ACC112 (cell line): Measurements from ENCODE around the gene NUDT4.
A peak's percentile ranks its signal among the peaks of the same experiment; 100 is the strongest.
"Not testable (repeated sequence)": the region's sequence is repeated elsewhere in the genome, so short reads cannot be mapped to it uniquely, and the experiment has no call there.

ENCODE experiments used
- H2AFZ ChIP-seq: fragments of 200-600 bp; sonication (generic); one replicate; pipeline ENCODE4 v1.6.0; 2017; ENCODE audit warnings: antibody characterized with exemption, low read length; ENCODE audit not compliant: unreplicated experiment
- H3K27ac ChIP-seq: fragments of 200-600 bp; sonication (generic); 2 replicates; pipeline ENCODE4 v1.5.1; 2014; ENCODE audit warnings: low read depth, mild to moderate bottlenecking, antibody characterized with exemption, low read length, moderate library complexity
- H3K27me3 ChIP-seq: fragments of 200-600 bp; sonication (generic); 2 replicates; pipeline ENCODE4 v1.6.1; 2014; ENCODE audit warnings: mild to moderate bottlenecking, antibody characterized with exemption, low read length, moderate library complexity, mixed read lengths; ENCODE audit not compliant: insufficient read depth
- H3K36me3 ChIP-seq: fragments of 200-600 bp; sonication (generic); 2 replicates; pipeline ENCODE4 v1.6.1; 2016; ENCODE audit warnings: mild to moderate bottlenecking, antibody characterized with exemption, low read length, moderate library complexity, mixed read lengths; ENCODE audit not compliant: insufficient read depth
- H3K4me1 ChIP-seq: fragments of 200-600 bp; sonication (generic); one replicate; pipeline ENCODE4 v1.6.1; 2016; ENCODE audit warnings: low read length, mixed read lengths; ENCODE audit not compliant: insufficient read depth, unreplicated experiment, control insufficient read depth
- H3K4me3 ChIP-seq: fragments of 200-600 bp; sonication (generic); 2 replicates; pipeline ENCODE4 v1.5.1; 2014; ENCODE audit warnings: mild to moderate bottlenecking, low read depth, low read length
- H3K79me2 ChIP-seq: fragments of 200-600 bp; sonication (generic); one replicate; pipeline ENCODE4 v1.6.0; 2016; ENCODE audit warnings: low read length; ENCODE audit not compliant: control insufficient read depth, unreplicated experiment, insufficient read depth

Gene NUDT4

GRCh38 chr12:93430280-93430679 lies 52.6 kb downstream of the NUDT4 start:
- Histone ChIP-seq H2AFZ (no peak overlapping the region), H3K4me3 (no peak overlapping the region), H3K27me3 (no peaks in the 10 kb centered on the region), H3K36me3 (no peaks in the 10 kb centered on the region), H3K79me2 (peaks cover 97% of the 10 kb centered on the region), H3K4me1 (peaks cover 36% of the 10 kb centered on the region), H3K27ac (no peak overlapping the region)

- Histone ChIP-seq H3K79me2 (peaks cover 97% of the 10 kb centered on the region), H3K4me1 (peaks cover 34% of the 10 kb centered on the region)
- H3K27ac ChIP-seq, H3K4me3 ChIP-seq, H3K27me3 ChIP-seq, H2AFZ ChIP-seq, H3K36me3 ChIP-seq: not testable (repeated sequence)
Observed at GRCh38 chr12:93432031-93432430, 54.3 kb downstream of the NUDT4 start.

GRCh38 chr12:93434256-93434865 lies 56.6 kb downstream of the NUDT4 start:
- H2AFZ ChIP-seq = no peak overlapping the region
- peaks cover 98% of the 10 kb centered on the region for H3K79me2 ChIP-seq
- H3K27me3 ChIP-seq = no peaks in the 10 kb centered on the region
- no peaks in the 10 kb centered on the region for H3K36me3 ChIP-seq
- H3K4me3 ChIP-seq = no peak overlapping the region
- peaks cover 30% of the 10 kb centered on the region for H3K4me1 ChIP-seq
- H3K27ac ChIP-seq = no peak overlapping the region

GRCh38 chr12:93438266-93439050 lies 60.7 kb downstream of the NUDT4 start:
- Histone ChIP-seq H2AFZ (no peak overlapping the region), H3K4me1 (peaks cover 50% of the 10 kb centered on the region), H3K4me3 (no peak overlapping the region), H3K79me2 (peaks cover 84% of the 10 kb centered on the region), H3K27me3 (no peaks in the 10 kb centered on the region), H3K36me3 (no peaks in the 10 kb centered on the region), H3K27ac (no peak overlapping the region)

GRCh38 chr12:93440043-93440835 lies 62.5 kb downstream of the NUDT4 start:
- Histone ChIP-seq H3K27me3 (no peaks in the 10 kb centered on the region), H2AFZ (no peak overlapping the region), H3K27ac (peak overlapping the region; percentile 86; the same call in 1 of the 2 replicates), H3K36me3 (no peaks in the 10 kb centered on the region), H3K4me3 (peak overlapping the region; percentile 97), H3K4me1 (peaks cover 48% of the 10 kb centered on the region), H3K79me2 (peaks cover 68% of the 10 kb centered on the region)

GRCh38 chr12:93441081-93441616 lies 63.4 kb downstream of the NUDT4 start:
- Histone ChIP-seq H3K27me3 (no peaks in the 10 kb centered on the region), H3K79me2 (peaks cover 59% of the 10 kb centered on the region)

GRCh38 chr12:93441617-93442410 lies 64.1 kb downstream of the NUDT4 start, which contains the start of gene UBE2N:
Gene UBE2N (minus strand): TSS chr12:93441947. CDS start chr12:93441884, 63 bp downstream.
- H3K79me2 ChIP-seq = peaks cover 53% of the 10 kb centered on the region
- no peaks in the 10 kb centered on the region for H3K27me3 ChIP-seq
- no peaks in the 10 kb centered on the region for H3K36me3 ChIP-seq
- H2AFZ ChIP-seq = peak within 1 kb of the TSS; percentile 97
- peaks cover 36% of the 10 kb centered on the region for H3K4me1 ChIP-seq
- H3K4me3 ChIP-seq = peak within 1 kb of the TSS; percentile 97
- H3K27ac ChIP-seq = peak within 1 kb of the TSS; percentile 86

More at GRCh38 chr12:93441081-93441616, 63.4 kb downstream of the NUDT4 start:
- Histone ChIP-seq H3K27ac (peak overlapping the region; percentile 86), H3K36me3 (no peaks in the 10 kb centered on the region), H2AFZ (peak overlapping the region; percentile 84), H3K4me1 (peaks cover 41% of the 10 kb centered on the region), H3K4me3 (peak overlapping the region; percentile 97)

GRCh38 chr12:93442411-93443340 lies 65.0 kb downstream of the NUDT4 start:
- Histone ChIP-seq H3K79me2 (peaks cover 44% of the 10 kb centered on the region), H3K4me3 (peak overlapping the region; percentile 97), H3K27ac (peak overlapping the region; percentile 86), H3K27me3 (no peaks in the 10 kb centered on the region), H3K4me1 (peaks cover 34% of the 10 kb centered on the region), H3K36me3 (no peaks in the 10 kb centered on the region), H2AFZ (peak overlapping the region; percentile 97)

- H3K4me3 ChIP-seq = no peak overlapping the region; the same call in 1 of the 2 replicates
- H3K27me3 ChIP-seq = no peaks in the 10 kb centered on the region
- H3K4me1 ChIP-seq = peaks cover 30% of the 10 kb centered on the region
- H3K36me3 ChIP-seq = no peaks in the 10 kb centered on the region
- peaks cover 35% of the 10 kb centered on the region for H3K79me2 ChIP-seq
- no peak overlapping the region for H3K27ac ChIP-seq
- H2AFZ ChIP-seq = no peak overlapping the region
Observed at GRCh38 chr12:93443576-93443975, 65.9 kb downstream of the NUDT4 start.
